ENCODE results near the gene BRMS1L.
A peak's percentile ranks its signal among the peaks of the same experiment; 100 is the strongest.

Gene BRMS1L

DNA sequence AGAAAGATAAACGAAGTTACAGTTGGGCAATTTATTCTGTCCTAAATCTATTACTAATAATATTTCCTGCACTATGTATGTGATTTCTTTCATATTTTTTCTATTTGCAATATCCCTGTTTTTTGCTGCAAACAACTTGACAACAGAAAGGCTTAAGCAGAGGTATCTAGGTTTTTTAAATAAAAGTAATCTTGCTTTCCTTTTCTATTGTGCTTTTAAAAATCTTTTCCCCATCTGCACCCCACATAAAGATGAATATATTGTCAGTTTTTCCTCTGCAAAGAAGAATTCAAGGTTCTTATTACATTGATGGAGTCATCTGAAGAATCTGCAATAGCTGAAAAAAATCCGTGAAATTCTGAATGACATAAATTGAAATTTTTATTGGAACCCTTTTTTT, 16.5 kb upstream of the BRMS1L start:
- DNase-seq (ENCODE audit: low read depth) = no peak
- in situ Hi-C loops (cut with HindIII; ENCODE audit: low sequenced_read_pairs) = no loop called here
- peak overlapping the region; percentile 80 for H3K4me3 ChIP-seq (ENCODE audit: low read depth, low read length)
- TF ChIP-seq, protein P1, sequence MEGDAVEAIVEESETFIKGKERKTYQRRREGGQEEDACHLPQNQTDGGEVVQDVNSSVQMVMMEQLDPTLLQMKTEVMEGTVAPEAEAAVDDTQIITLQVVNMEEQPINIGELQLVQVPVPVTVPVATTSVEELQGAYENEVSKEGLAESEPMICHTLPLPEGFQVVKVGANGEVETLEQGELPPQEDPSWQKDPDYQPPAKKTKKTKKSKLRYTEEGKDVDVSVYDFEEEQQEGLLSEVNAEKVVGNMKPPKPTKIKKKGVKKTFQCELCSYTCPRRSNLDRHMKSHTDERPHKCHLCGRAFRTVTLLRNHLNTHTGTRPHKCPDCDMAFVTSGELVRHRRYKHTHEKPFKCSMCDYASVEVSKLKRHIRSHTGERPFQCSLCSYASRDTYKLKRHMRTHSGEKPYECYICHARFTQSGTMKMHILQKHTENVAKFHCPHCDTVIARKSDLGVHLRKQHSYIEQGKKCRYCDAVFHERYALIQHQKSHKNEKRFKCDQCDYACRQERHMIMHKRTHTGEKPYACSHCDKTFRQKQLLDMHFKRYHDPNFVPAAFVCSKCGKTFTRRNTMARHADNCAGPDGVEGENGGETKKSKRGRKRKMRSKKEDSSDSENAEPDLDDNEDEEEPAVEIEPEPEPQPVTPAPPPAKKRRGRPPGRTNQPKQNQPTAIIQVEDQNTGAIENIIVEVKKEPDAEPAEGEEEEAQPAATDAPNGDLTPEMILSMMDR (IDR thresholded peaks at IDR 0.05; ENCODE audit: low read depth, low read length, missing control alignments) = no peak

DNA sequence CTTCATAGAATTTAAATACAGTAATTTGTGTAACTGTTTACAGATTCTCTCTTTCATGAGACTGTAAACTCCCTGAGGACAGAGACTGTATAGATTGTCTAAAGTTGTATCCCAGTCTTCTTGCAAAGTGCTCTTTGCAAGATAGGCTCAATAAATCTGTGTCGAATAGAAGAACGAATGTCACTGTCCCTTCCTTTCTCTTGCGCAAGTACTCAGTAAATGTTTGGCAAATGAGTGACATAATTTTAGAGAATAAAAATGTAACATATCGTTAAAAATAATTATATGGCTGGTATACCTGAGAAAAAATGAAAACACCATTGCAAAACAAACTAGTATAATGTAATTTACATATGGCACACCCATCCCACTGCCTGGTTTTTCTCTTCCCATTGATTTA, 15.2 kb upstream of the BRMS1L start:
- no peak for DNase-seq (ENCODE audit: low read depth)
- TF ChIP-seq, protein P1 (IDR thresholded peaks at IDR 0.05; ENCODE audit: low read depth, low read length, missing control alignments) = no peak
- in situ Hi-C loops (cut with HindIII; ENCODE audit: low sequenced_read_pairs) = no loop called here
- no peak overlapping the region for H3K4me3 ChIP-seq (ENCODE audit: low read depth, low read length)

DNA sequence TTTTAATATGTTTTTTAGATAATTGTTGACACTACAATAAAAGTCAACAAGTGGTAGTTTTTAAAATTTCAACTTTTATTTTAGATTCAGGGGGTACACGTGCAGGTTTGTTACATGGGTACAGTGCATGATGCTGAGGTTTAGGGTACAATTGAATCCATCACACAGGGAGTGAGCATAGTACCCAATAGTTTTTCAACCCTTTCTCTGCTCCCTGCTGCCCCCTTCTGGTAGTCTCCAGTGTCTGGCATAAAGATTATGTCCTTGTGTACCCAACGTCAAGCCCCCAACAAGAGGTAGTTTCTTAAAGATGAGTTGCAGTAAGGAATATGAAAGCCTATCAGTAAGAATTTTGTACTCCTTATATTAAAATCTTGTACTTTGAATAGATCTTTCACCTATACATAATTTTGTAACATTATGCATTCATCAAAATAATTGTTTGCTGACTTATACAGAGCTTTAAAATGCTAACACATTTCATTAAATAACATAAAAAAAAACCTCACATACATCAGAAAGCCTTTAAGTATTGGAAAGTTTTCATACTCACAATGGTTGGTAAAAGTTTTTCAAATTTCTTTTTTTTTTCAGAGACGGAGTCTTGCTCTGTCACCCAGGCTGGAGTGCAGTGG, 11.7 kb upstream of the BRMS1L start:
- H3K4me3 ChIP-seq (ENCODE audit: low read depth, low read length) = no peak overlapping the region
- in situ Hi-C loops (cut with HindIII; ENCODE audit: low sequenced_read_pairs) = no loop called here
- DNase-seq (ENCODE audit: low read depth) = no peak
- TF ChIP-seq, protein P1 (IDR thresholded peaks at IDR 0.05; ENCODE audit: low read depth, low read length, missing control alignments) = peak; percentile 76

DNA sequence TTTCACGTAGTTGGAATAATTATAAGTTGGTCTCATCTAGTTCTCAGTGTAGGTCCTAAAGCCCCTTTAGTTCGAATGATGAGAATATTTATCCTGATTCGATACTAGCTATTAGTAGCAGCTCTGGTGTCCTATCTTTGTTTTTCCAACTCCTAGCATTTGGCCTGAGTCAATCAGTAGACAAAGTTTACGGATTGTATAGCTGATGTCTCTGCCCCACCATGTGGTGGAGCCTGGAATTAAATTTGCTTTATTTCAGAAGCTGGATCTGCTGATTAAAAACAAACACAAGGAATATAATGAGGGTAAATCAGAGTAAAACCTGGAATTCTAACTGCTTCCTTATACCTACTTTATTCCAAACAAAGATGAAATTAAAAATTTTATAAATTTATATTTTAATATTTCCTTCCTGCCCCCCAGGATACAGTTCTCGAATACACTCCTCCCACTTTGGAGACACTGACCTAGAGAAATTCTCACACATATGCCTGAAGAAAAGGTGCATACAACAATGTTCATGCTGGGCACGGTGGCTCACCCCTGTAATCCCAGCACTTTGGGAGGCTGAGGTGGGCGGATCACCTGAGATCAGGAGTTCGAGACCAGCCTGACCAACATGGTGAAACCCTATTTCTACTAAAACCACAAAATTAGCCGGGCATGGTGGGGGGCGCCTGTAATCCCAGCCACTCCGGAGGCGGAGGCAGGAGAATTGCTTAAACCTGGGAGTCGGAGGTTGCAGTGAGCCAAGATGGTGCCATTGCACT, 7.6 kb upstream of the BRMS1L start:
- in situ Hi-C loops (cut with HindIII; ENCODE audit: low sequenced_read_pairs) = no loop called here
- no peak overlapping the region for H3K4me3 ChIP-seq (ENCODE audit: low read depth, low read length)
- TF ChIP-seq, protein P1 (IDR thresholded peaks at IDR 0.05; ENCODE audit: low read depth, low read length, missing control alignments) = peak; percentile 65
- DNase-seq (ENCODE audit: low read depth) = peak; percentile 36

DNA sequence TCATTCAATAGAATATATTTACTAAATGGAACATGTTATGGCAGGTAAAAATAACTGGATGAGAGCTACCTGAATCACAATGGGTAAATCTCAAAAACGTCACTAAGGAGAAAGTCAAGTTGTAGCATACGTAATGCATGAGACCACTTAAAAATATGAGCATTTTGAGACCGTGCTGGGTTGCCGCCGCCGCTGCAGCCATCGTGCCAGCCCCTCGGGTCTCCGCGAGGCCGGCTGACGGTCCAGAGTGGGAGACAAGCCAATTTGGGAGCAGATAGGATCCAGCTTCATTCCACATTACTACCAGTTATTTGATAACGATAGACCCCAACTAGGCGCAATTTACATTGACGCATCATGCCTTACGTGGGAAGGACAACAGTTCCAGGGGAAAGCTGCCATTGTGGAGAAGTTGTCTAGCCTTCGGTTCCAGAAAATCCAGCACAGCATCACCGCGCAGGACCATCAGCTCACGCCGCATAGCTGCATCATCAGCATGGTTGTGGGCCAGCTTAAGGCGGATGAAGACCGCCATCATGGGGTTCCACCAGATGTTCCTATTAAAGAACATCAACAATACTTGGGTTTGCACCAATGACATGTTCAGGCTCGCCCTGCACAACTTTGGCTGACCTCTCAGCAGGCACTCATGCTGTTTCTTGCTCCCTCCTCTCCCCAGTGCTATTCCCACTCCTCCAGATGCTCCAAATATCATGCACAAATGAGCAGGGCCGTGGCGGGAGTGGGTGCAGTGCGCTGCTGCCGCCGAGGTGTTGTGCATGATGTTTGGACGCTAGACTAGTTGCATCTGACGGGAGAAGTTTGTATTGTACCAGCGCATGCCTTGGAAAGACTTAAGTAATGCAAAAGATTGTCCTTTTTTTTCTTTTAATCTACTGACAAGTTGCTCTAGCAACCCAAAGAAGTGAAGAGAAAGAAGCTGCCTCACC, 6.3 kb upstream of the BRMS1L start:
- no peak for DNase-seq (ENCODE audit: low read depth)
- H3K4me3 ChIP-seq (ENCODE audit: low read depth, low read length) = no peak overlapping the region
- in situ Hi-C loops (cut with HindIII; ENCODE audit: low sequenced_read_pairs) = no loop called here
- TF ChIP-seq, protein P1 (IDR thresholded peaks at IDR 0.05; ENCODE audit: low read depth, low read length, missing control alignments) = no peak
